Parathyroid adenoma (tissue), 2 donors: ENCODE measurements around the gene MPZL1.

Source experiments
- H2AFZ ChIP-seq: fragments of 300-600 bp; sonication (generic); one replicate; pipeline ENCODE4 v1.7.0; 2017; ENCODE audit warnings: antibody characterized with exemption, mild to moderate bottlenecking
- H3K27ac ChIP-seq: fragments of 300-600 bp; sonication (generic); one replicate; pipeline ENCODE4 v1.7.0; 2017
- H3K27me3 ChIP-seq: fragments of 300-600 bp; sonication (generic); one replicate; pipeline ENCODE4 v1.7.0; 2017; ENCODE audit warnings: low read length; ENCODE audit not compliant: control insufficient read depth, insufficient read depth
- H3K36me3 ChIP-seq: fragments of 300-600 bp; sonication (generic); one replicate; pipeline ENCODE4 v1.7.0; 2017; ENCODE audit warnings: low read length; ENCODE audit not compliant: control insufficient read depth, insufficient read depth
- H3K4me1 ChIP-seq: fragments of 300-600 bp; sonication (generic); one replicate; pipeline ENCODE4 v1.7.0; 2017; ENCODE audit warnings: control low read depth
- H3K4me2 ChIP-seq: fragments of 300-600 bp; sonication (generic); one replicate; pipeline ENCODE4 v1.7.0; 2017; ENCODE audit warnings: low read length
- H3K4me3 ChIP-seq: fragments of 300-600 bp; sonication (generic); one replicate; pipeline ENCODE4 v1.7.0; 2017; ENCODE audit warnings: low read depth, low read length
- H3K79me2 ChIP-seq: fragments of 300-600 bp; sonication (generic); one replicate; pipeline ENCODE4 v1.7.0; 2017; ENCODE audit warnings: control low read depth
- H3K9ac ChIP-seq: fragments of 300-600 bp; sonication (generic); one replicate; pipeline ENCODE4 v1.7.0; 2017; ENCODE audit warnings: mild to moderate bottlenecking
- H3K9me3 ChIP-seq: fragments of 300-600 bp; sonication (generic); one replicate; pipeline ENCODE4 v1.7.0; 2017; ENCODE audit warnings: low read length; ENCODE audit not compliant: control insufficient read depth
- TF ChIP-seq, protein P1 (sequence below): fragments of 300-600 bp; sonication (generic); IDR thresholded peaks from one replicate; pipeline ENCODE4 v1.7.0; 2017; ENCODE audit warnings: antibody characterized with exemption, mild to moderate bottlenecking
- donor health status: primary hyperparathyroidism.

MPZL1 gene

GRCh38 chr1:167775178-167775577 lies 53.4 kb downstream of the MPZL1 start:
- H3K27ac ChIP-seq: no peak overlapping the region
- no peaks in the 10 kb centered on the region for H3K36me3 ChIP-seq
- no peak overlapping the region for H3K4me3 ChIP-seq
- no peak overlapping the region for H3K4me2 ChIP-seq
- TF ChIP-seq, protein P1, sequence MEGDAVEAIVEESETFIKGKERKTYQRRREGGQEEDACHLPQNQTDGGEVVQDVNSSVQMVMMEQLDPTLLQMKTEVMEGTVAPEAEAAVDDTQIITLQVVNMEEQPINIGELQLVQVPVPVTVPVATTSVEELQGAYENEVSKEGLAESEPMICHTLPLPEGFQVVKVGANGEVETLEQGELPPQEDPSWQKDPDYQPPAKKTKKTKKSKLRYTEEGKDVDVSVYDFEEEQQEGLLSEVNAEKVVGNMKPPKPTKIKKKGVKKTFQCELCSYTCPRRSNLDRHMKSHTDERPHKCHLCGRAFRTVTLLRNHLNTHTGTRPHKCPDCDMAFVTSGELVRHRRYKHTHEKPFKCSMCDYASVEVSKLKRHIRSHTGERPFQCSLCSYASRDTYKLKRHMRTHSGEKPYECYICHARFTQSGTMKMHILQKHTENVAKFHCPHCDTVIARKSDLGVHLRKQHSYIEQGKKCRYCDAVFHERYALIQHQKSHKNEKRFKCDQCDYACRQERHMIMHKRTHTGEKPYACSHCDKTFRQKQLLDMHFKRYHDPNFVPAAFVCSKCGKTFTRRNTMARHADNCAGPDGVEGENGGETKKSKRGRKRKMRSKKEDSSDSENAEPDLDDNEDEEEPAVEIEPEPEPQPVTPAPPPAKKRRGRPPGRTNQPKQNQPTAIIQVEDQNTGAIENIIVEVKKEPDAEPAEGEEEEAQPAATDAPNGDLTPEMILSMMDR: no peak
- no peaks in the 10 kb centered on the region for H3K79me2 ChIP-seq
- H3K9me3 ChIP-seq: no peaks in the 10 kb centered on the region
- H2AFZ ChIP-seq: no peak overlapping the region
- H3K4me1 ChIP-seq: no peaks in the 10 kb centered on the region
- no peak overlapping the region for H3K9ac ChIP-seq
- H3K27me3 ChIP-seq: no peaks in the 10 kb centered on the region

DNA sequence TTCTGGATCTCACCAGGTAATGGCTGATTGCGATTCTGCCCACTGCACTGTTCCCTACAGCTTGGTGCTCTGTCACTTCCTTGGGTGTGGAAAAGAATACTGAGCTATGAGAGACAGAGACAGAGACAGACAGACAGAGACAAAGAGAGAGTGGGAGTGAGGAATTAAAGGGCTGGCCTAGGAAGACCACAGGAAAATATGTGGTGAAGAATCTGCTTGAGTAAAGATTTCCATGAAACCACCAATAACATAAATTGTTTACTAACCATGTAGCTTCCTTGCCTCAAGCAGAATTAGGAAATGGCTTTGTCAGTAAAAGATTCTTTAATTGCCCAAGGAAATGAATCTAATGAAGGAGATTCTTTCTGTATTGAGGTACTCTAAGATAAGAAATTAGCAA lies 54.4 kb downstream of the MPZL1 start:
- no peaks in the 10 kb centered on the region for H3K9me3 ChIP-seq
- H3K9ac ChIP-seq: no peak overlapping the region
- H3K4me3 ChIP-seq: no peak overlapping the region
- no peaks in the 10 kb centered on the region for H3K79me2 ChIP-seq
- no peaks in the 10 kb centered on the region for H3K4me1 ChIP-seq
- H3K4me2 ChIP-seq: no peak overlapping the region
- no peak overlapping the region for H3K27ac ChIP-seq
- TF ChIP-seq, protein P1: no peak
- H2AFZ ChIP-seq: no peak overlapping the region
- H3K27me3 ChIP-seq: no peaks in the 10 kb centered on the region
- no peaks in the 10 kb centered on the region for H3K36me3 ChIP-seq

- H3K27me3 ChIP-seq: no peaks in the 10 kb centered on the region
- H3K4me1 ChIP-seq: no peaks in the 10 kb centered on the region
- H3K9me3 ChIP-seq: no peaks in the 10 kb centered on the region
- H3K9ac ChIP-seq: no peak overlapping the region
- no peaks in the 10 kb centered on the region for H3K36me3 ChIP-seq
- no peaks in the 10 kb centered on the region for H3K79me2 ChIP-seq
- TF ChIP-seq, protein P1: no peak
- H3K4me3 ChIP-seq: no peak overlapping the region
- H3K4me2 ChIP-seq: no peak overlapping the region
- no peak overlapping the region for H3K27ac ChIP-seq
- H2AFZ ChIP-seq: no peak overlapping the region
Observed at GRCh38 chr1:167776616-167777268, 55.0 kb downstream of the MPZL1 start.

GRCh38 chr1:167777269-167777650 lies 55.5 kb downstream of the MPZL1 start:
- Histone ChIP-seq H2AFZ (no peak overlapping the region), H3K79me2 (no peaks in the 10 kb centered on the region), H3K9me3 (no peaks in the 10 kb centered on the region), H3K27ac (no peak overlapping the region), H3K4me3 (no peak overlapping the region), H3K4me1 (no peaks in the 10 kb centered on the region), H3K4me2 (no peak overlapping the region), H3K27me3 (no peaks in the 10 kb centered on the region), H3K9ac (no peak overlapping the region), H3K36me3 (no peaks in the 10 kb centered on the region)
- TF ChIP-seq, protein P1: no peak

GRCh38 chr1:167781558-167781957 lies 59.8 kb downstream of the MPZL1 start:
- H3K79me2 ChIP-seq: no peaks in the 10 kb centered on the region
- no peak overlapping the region for H3K4me2 ChIP-seq
- TF ChIP-seq, protein P1: no peak
- no peaks in the 10 kb centered on the region for H3K9me3 ChIP-seq
- no peaks in the 10 kb centered on the region for H3K4me1 ChIP-seq
- no peaks in the 10 kb centered on the region for H3K27me3 ChIP-seq
- H3K36me3 ChIP-seq: no peaks in the 10 kb centered on the region
- H3K9ac ChIP-seq: no peak overlapping the region
- no peak overlapping the region for H2AFZ ChIP-seq
- no peak overlapping the region for H3K4me3 ChIP-seq
- no peak overlapping the region for H3K27ac ChIP-seq
